ENCODE results near the gene DOHH. TPM values are rescaled to one million over a fixed set of nuclear protein-coding genes. Genes with fewer than 3 reads are reported as not detected.

Gene DOHH
- total RNA-seq, 1 donor, result 8.3 TPM

GRCh38 chr19:3504735-3505134, 4.3 kb upstream of the DOHH start:
- peaks cover 17% of the 10 kb centered on the region for H4K20me1 ChIP-seq (ENCODE audit: insufficient read depth, low read length)
- H3K4me2 ChIP-seq (ENCODE audit: insufficient read depth, low read length), result no peak overlapping the region
- no peaks in the 10 kb centered on the region for H3K27me3 ChIP-seq (ENCODE audit: insufficient read depth, low read length)
- no peak overlapping the region for H3K27ac ChIP-seq (ENCODE audit: low read depth, low read length)
- no peak overlapping the region for H3K4me3 ChIP-seq (ENCODE audit: insufficient read depth, low read length)
- H2AFZ ChIP-seq (ENCODE audit: low read length), result no peak overlapping the region
- H3K4me1 ChIP-seq (ENCODE audit: insufficient read depth, low read length), result peaks cover 25% of the 10 kb centered on the region
- H3K9me3 ChIP-seq (ENCODE audit: low read depth, low read length), result no peaks in the 10 kb centered on the region
- H3K36me3 ChIP-seq (ENCODE audit: insufficient read depth, low read length), result peaks cover 1% of the 10 kb centered on the region
- DNase-seq (ENCODE audit: insufficient read length, low spot score, missing footprints), result no peak
- no peak for TF ChIP-seq CTCF (IDR thresholded peaks at IDR 0.05; ENCODE audit: extremely low read depth, low read depth, low read length)
- peaks cover 44% of the 10 kb centered on the region for H3K79me2 ChIP-seq (ENCODE audit: insufficient read depth, low read length)

- Histone ChIP-seq H3K4me2 (ENCODE audit: insufficient read depth, low read length) (no peak overlapping the region), H3K27me3 (ENCODE audit: insufficient read depth, low read length) (no peaks in the 10 kb centered on the region), H3K9me3 (ENCODE audit: low read depth, low read length) (no peaks in the 10 kb centered on the region), H4K20me1 (ENCODE audit: insufficient read depth, low read length) (peaks cover 3% of the 10 kb centered on the region), H3K36me3 (ENCODE audit: insufficient read depth, low read length) (no peaks in the 10 kb centered on the region), H2AFZ (ENCODE audit: low read length) (peak overlapping the region; percentile 35), H3K79me2 (ENCODE audit: insufficient read depth, low read length) (peaks cover 42% of the 10 kb centered on the region), H3K4me3 (ENCODE audit: insufficient read depth, low read length) (no peak overlapping the region), H3K4me1 (ENCODE audit: insufficient read depth, low read length) (peaks cover 15% of the 10 kb centered on the region), H3K27ac (ENCODE audit: low read depth, low read length) (no peak overlapping the region)
- no peak for TF ChIP-seq CTCF (IDR thresholded peaks at IDR 0.05; ENCODE audit: extremely low read depth, low read depth, low read length)
- DNase-seq (ENCODE audit: insufficient read length, low spot score, missing footprints), result no peak
These were observed 2.6 kb upstream of the DOHH start for GRCh38 chr19:3503036-3503572.

- H4K20me1 ChIP-seq (ENCODE audit: insufficient read depth, low read length), result peaks cover 4% of the 10 kb centered on the region
These were observed 1.3 kb upstream of the DOHH start for GRCh38 chr19:3501780-3502179.

More at GRCh38 chr19:3501780-3502179, 1.3 kb upstream of the DOHH start:
- Histone ChIP-seq H3K27me3 (ENCODE audit: insufficient read depth, low read length) (no peaks in the 10 kb centered on the region), H3K4me2 (ENCODE audit: insufficient read depth, low read length) (no peak overlapping the region), H3K27ac (ENCODE audit: low read depth, low read length) (no peak overlapping the region), H2AFZ (ENCODE audit: low read length) (no peak overlapping the region), H3K79me2 (ENCODE audit: insufficient read depth, low read length) (peaks cover 42% of the 10 kb centered on the region), H3K4me1 (ENCODE audit: insufficient read depth, low read length) (peaks cover 15% of the 10 kb centered on the region), H3K9me3 (ENCODE audit: low read depth, low read length) (no peaks in the 10 kb centered on the region), H3K36me3 (ENCODE audit: insufficient read depth, low read length) (peaks cover 5% of the 10 kb centered on the region), H3K4me3 (ENCODE audit: insufficient read depth, low read length) (no peak overlapping the region)
- no peak for TF ChIP-seq CTCF (IDR thresholded peaks at IDR 0.05; ENCODE audit: extremely low read depth, low read depth, low read length)
- DNase-seq (ENCODE audit: insufficient read length, low spot score, missing footprints), result no peak
